Endothelial cell of hepatic sinusoid (primary cell): ENCODE results near the gene OR6B1.

Source experiments
- in situ Hi-C: cut with HindIII; loops from 2 replicates; pipeline ENCODE4 v1.10.0; 2017; ENCODE audit warnings: low sequenced_read_pairs

Gene OR6B1

DNA sequence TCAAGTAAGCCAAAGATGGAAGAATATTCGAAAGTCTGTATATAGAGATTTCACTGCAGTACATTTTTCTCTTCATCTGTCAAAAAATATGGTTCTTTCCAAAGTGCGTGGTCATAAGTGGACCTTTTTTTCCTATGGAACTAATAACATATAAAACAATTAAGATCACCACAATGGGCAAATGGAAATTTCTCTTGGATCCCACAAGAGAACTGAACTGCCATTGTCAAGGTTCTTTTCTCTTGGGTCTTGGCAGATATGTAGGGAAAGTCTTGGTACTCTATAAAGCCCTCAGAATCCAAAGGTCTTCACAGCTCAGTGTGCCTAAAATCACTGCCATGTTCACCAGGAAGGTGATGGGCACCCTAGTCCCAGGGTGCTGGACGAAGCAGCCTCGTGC, at the start of gene OR6B1:
Gene OR6B1, plus strand, starts transcription at position 301 of the 400 bp plus-strand sequence. CDS start 3,677 bp downstream, outside the sequence.
- in situ Hi-C loops: no loop called here

DNA sequence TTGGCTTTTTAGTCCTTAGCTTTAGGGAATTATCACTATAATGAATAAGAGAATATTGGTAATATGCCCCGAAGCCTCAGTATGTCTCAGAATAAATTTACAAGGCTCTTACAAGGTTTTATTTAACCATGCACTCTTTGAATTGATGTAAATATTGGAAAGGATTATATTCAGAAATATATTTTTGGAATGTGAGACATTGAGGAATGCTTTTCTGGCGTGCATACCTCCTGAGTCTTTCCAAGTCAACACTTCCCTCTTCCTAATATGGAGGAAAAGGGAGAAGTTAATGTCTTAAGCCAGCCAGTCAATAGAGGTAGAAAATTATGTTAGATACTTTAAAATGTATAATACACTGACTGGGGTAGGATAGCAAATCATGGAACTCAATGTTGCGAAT, 46.7 kb upstream of the OR6B1 start:
- in situ Hi-C loops: no loop called here

DNA sequence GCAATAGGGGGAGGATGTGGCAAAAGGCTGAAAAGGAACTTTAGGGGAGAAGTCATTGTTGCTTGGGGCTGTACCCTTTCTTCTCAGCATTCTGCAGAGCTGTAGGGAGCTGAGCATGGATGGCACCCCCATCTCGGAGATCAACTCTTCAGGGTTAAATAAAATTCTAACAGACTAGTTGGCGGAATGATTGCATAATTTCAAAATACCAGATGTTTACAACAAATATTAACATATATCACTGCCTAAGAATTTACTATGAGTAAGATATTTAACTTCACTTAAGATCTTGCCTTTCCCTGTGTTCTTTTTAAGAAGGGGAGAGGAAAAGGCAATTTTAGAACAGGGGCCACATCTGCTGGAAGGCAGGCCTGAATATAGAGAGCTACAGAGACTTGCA, 46.0 kb upstream of the OR6B1 start:
- in situ Hi-C loops: no loop called here

DNA sequence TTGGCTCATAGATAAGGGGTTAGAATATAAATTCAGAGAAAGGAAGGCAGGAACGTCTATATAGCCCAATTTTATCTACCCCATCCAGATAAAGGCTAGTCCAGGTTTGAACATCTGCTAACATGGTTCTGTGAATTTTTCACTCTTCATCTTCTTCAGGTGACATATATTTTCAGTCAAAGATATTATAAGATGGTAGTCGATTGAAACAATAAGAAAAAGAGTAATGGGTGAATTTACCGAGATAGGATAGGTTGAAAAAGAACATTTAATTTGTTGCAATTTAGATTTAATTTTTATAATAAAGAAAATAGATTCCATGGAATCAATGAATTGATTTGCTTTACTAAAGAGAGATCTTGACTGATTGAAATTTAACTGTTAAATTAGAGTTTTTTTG, 45.6 kb upstream of the OR6B1 start, which contains the start of gene OR2F1:
Gene OR2F1, plus strand, starts transcription at position 301 of the 400 bp plus-strand sequence. CDS start 5,127 bp downstream, outside the sequence.
- in situ Hi-C loops: no loop called here

DNA sequence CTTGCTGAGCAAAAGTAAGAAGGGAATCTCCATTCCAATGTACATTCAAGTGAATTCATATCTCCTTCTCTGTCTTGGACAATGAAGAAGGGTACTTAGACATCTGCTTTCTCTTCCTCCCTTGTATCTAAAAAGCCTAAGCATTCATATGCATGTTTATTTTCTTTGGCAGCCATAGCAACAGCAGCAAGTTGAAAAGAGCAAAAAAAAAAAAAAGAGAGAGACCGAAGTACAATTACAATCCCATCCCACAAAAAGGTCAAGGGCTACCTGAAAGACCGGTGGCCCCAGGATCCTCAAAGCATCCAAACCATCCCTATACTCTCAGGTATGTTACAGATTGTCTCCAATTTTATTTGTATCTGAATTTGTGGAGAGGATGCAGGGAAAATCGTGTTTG, 41.3 kb upstream of the OR6B1 start:
- in situ Hi-C loops: no loop called here

DNA sequence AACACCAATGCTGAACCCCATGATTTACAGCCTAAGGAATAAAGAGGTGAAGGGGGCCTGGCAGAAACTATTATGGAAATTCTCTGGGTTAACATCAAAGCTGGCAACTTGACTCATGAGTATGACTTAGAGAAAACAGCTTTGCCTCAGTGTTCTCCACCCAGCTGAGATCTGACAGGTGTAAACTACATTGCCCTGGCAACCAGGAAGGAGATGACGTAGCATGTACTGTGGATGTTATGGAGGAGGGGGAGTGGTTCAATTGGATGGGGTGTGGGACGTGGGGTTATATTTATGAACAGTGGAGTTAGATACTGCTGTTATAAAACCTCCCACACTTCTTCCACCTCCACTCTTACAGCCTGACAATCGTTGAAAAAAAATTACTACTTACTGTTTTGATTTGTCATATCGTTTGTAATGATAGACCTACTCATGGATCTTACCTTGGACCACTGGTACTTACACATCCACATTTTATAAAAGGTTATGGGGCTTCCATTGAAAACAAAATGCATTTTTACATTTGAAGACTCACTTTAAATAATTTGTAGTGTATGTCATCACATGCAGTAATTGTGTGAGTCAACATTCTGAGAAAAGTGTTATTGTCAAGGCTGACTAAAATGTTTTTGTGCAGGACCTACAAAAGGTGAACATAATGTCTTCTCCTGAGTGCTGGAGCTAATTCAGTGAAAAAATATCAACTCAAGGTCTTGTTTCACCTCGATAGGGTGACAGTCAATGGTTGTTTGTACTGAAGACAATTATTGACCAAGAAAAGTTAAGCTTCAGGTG, 39.1 kb upstream of the OR6B1 start:
- in situ Hi-C loops: no loop called here

DNA sequence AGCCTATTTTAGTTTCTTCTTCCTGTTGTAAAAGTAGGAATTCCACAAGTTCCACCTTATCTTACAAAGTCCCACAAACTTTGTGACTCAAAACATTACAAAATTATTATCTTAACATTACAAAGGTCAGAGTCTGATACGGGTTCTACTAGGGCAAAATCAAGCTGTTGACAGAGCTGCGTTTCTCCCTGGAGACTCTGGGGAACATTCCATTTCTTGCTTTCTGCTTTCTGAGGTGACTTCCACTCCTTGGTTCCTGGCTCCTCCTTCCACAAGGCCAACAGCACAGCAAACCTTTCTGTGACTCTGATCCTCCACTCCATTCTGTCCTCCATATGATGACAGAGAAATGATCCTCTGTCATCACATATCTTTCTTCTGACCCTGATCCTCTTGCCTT, 34.8 kb upstream of the OR6B1 start:
- in situ Hi-C loops: no loop called here

DNA sequence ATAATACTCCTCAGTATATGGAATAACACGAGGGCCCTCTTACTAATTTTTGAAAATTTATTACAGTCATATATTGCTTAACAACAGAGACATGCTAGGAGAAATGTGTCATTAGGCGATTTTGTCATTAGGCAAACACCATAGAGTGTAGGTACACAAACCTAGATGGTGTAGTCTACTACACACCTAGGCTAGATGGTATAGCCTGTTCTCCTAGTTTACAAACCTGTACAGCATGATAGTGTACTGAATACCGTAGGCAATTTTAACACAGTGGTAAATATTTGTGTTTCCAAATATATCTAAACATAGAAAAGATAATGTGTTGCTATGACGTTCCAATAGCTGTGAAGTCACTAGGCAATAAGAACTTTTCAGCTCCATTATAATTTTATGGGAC, 32.7 kb upstream of the OR6B1 start:
- in situ Hi-C loops: no loop called here

DNA sequence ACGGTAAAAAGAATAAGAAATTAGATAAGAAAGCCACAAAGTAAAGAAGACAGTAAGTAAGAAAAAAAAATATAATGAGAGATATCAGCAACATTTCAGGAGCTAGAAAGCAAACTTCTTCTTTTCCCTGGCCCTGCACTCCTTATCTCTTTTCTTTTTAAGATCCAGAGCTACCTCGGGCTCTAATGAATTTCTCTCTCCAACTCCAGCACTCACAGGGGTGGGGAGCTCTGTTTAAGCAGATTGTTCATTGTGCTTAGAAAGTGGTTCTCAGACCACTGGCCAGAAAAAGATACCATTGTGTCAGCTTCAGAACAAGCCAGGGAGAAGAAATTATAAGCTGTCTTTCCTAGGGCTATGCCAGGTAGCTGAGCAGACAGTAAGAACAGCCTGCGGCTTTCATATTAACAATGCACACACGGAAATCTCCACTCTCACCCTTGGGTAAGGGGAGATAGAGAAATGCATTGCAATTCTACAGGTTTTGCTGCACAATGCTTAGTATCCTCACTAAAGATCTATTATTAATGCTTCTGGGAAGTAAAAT, 26.2 kb upstream of the OR6B1 start:
- in situ Hi-C loops: no loop called here

DNA sequence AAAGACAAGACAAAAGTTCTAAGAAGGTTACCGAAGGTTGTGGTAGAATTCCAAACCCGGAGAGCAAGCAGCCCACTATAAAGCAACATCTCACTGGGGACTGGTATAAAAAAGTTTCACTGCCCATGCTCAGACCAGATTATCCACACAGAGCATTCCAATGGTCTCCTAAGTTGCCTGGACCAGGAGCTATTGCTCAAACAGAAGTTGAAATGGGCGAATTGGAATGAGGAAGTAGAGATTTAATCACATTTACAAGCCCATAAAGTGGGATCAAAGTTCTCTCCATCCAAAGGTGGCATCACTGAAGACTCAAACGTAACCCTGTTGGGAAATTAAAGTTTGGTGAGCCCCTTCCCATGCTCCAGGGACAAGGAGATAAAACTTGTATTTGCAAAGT, 25.7 kb upstream of the OR6B1 start:
- in situ Hi-C loops: no loop called here

DNA sequence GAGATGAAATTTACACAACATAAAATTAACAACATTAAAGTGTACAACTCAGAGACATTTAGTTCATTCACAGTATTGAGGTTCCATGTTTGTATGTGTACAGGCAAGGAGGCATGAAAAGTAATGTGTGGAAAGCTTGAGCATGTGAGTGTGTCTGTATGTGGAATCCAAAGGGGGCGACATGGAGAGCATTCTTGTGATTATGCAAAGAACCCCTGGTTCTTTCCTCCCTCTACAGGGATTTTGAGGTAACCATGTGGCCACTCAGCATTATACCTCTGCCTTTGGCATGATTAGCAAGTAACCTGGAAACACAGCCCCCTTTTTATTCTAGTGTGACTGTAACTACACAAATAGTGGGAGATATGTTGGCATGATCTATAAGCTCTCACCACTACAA, 24.5 kb upstream of the OR6B1 start:
- in situ Hi-C loops: no loop called here

DNA sequence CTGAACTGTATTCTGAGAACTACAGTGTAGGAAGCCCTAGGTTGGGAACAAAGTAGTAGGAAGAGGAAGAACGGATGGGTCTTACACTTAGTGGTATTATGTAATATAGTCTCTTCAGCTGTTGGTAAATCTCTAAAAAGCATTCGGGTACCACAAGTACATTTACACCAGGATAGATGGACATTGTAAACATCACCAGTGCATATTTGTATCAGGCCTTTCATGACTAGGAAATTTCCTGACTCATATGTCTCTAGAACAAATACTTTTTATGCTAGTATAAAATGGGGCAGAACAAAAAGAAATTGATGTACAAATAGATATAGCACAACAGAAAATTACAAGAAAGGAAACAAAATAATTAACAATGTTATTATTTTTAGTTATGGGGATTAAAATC, 21.5 kb upstream of the OR6B1 start:
- in situ Hi-C loops: no loop called here

DNA sequence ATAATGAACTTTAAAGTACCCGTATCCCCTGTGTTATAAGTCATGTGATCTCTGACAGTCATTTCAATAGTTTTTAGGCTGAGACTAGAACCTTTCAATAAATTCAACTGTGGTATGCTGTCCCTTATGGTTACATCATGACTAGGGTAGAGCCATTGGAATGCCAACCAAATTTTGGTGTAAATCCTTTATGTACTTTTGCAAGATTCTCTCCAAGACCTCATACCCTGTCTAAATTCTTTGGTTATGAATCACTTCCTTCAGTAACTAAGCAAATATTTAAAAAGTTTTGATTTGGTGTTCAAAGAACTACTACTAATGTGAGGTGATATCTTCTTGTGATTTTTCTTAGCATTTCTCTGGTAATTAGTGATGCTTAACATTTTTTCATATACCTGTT, 20.8 kb upstream of the OR6B1 start:
- in situ Hi-C loops: no loop called here

DNA sequence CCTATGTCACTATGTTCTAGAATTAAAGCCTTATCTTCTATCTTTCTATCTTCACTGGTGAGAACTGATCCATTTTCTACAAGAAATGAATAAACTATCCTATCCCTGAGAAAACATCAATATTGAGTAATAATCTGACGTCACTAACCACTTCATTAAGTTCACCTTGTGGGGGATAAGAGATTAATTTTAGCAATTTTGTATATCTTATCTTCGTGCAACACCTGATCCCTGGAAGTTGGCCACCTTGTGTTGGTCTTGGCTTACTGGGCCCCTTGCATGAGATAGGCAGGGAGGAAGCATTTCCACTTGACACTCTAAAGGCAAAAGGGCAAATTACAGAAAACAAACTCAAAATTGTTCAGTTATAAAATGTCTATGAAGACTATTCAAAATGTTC, 20.1 kb upstream of the OR6B1 start:
- in situ Hi-C loops: no loop called here

DNA sequence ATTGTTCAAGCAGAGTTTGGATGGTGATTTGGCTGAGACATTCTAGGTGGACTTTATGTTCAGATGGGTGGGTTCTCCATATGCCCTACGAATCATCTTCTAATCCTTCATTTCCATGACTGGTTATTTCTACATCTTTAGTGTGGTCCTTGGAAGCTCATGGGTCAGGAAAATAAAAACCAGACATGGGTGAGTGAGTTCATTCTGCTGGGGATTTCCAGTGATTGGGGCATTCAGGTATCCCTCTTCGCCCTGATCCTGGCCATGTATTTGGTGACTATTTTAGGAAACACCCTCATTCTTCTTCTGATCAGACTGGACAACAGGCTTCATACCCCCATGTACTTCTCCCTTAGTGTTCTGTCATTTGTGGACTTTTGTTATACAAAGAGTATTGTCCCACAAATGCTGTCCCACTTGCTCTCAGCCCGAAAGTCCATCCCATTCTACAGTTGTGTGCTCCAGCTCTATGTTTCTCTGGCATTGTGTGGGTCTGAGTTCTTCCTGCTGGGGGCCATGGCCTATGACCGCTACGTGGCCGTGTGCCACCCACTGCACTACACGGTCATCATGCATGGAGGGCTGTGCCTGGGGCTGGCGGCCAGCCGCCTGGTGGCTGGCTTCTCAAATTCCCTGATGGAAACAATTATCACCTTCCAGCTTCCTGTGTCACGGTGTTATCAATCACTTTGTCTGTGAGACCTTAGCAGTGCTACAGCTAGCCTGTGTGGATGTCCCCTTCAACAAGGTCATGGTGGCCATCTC, 19.2 kb upstream of the OR6B1 start:
- in situ Hi-C loops: no loop called here

DNA sequence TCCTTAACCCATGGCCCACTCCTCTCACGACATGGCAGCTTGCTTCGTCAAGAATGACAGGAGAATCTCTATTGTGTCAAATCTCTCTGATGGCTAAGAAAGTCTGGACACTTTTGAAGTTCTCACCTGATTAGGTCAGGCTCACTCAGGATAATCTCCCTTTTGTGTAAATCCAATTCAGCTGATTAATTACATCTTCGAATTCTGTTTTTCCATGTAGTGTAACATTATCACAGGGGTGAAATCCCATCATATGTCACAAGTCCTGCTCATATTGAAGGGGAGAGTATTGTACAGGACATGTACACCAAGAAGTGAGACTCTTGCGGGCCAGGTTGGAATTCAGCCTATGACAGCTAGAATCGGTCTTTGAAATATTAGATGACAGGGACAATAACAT, 16.2 kb upstream of the OR6B1 start:
- in situ Hi-C loops: no loop called here

DNA sequence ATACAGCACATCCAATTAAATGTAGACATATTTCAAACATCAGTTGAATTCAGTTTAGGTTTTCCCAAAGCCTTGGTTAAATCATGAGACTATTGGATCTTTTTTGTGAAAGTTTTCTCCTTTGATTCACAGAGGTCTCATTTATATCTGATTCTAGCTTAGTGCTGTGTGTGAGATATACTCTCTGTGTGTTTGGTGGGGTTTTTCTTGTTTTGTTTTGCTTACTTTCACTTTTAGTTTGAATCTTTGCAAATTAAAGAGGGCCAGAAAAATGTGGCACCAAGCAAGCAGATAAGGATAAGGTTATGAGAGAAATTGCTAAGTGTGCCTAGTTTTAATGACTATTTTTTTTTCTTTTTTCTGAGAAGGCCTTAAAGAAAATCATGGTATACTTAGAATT, 12.6 kb upstream of the OR6B1 start:
- in situ Hi-C loops: no loop called here

DNA sequence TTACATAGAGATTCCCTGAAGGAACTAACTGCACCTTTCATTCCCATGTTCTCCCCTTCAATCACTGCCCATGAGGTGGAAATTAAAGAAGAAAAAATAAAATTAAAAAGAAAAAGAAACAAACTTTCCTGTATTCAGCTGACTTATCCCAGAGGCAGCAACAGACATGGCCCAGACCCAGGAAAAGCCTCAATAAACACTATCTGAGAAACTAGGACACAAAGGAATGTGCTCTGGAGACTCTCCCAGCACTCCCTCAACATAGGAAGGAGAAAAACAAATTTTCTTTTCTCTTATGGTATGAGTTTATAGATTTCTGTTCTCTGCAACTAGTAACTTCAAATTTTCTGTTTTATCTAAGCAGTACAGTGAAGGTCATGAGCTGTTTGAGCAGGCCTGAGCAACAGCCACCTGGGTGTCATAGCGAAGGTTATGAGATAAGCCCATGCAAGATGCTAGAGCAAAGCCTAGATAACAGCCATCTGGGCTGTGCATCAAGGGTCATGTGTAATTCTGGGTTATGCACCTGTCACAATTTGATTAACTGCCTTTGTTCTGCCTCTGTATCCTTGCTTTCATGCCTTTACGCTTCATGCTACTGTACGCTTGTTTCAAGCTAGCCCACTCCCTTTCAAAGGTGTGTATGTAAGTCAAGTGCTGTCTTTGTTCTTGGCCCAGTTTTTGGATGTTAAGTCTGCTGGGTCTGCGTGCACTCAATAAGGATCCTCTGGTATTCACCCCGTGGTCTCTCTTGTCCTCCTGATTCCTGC, 11.0 kb upstream of the OR6B1 start:
- in situ Hi-C loops: no loop called here

DNA sequence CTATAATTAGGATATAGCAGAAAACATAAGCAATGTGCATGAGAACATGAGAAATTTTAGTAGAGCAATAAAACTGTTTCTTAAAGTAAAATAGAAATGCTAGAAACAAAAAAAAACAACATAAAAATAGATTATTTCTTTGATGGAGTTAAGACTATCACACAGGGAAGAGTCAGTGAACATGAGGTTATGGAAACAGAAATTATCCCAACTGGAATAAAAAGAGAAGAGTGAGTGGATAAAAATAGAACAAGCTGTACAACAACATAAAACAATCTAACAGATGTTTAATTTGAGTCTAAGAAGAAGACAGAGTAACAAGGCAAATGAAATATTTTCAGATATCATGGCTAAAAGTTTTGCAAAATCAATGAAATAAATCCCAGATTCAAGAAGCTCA, 7.5 kb upstream of the OR6B1 start:
- in situ Hi-C loops: no loop called here

DNA sequence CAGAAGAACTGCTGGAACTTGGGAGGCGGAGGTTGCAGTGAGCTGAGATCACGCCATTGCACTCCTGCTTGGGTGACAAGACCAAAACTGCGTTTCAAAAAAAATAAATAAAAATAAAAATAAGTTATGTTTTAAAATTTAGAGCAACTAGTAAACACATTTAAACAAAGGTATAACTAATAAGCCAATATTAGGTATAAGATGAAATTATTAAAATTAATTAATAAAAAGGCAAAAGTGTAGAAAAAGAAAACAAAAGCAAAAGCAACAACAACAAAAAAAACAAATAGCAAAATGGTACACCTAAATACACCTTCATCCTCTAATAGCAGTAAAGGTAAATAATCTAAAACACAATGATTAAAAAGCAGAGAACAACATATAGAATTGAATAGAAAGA, 6.2 kb upstream of the OR6B1 start:
- in situ Hi-C loops: no loop called here

DNA sequence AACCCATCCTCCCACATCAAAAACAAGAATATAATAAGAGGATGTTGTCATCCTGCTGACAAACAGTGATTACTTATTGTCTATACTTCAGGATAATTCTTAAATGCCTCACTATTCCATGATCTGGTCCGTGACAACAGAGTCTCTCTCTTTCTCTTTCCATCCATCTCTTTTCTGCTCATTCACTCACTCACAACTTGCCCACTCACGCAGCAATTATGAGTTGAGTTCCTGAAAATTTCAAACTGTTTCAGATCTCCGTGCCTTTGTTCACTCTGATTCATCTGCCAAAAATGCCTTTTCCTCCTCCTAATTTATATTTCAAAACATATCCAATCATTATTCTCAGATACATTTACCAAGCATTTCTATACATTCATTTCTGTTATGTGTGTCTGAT, 1.4 kb downstream of the OR6B1 start:
- in situ Hi-C loops: no loop called here
